Spleen (tissue), 13 donors: ENCODE measurements around the gene DUSP21. TPM values are rescaled to one million over a fixed set of nuclear protein-coding genes. Genes with fewer than 3 reads are reported as not detected.

ENCODE experiments used
- DNase-seq: peaks from one replicate; pipeline ENCODE4 v3.0.0-alpha.2; 2020
- H3K27ac ChIP-seq, 8 donors: fragments of 200-600 bp; sonication (generic) in 7 of 8; 1 replicate in 4 of 8; 2 replicates in 4 of 8; pipeline versions ENCODE4 v1.5.0 to v1.8.0; 2016 to 2021; ENCODE audit warnings: inconsistent platforms in 4 of 8, mild to moderate bottlenecking in 4 of 8, moderate library complexity in 1 of 8
- H3K27me3 ChIP-seq, 7 donors: fragments of 200-600 bp; sonication (generic) in 6 of 7; replicated peaks in 1 of 7; 1 replicate in 4 of 7; 2 replicates in 3 of 7; pipeline versions ENCODE4 v1.5.0 to v1.8.0; 2016 to 2021; ENCODE audit warnings: inconsistent platforms in 3 of 7, mild to moderate bottlenecking in 1 of 7
- H3K36me3 ChIP-seq, 6 donors: fragments of 200-600 bp; sonication (generic) in 5 of 6; 1 replicate in 4 of 6; 2 replicates in 2 of 6; pipeline versions ENCODE4 v1.5.0 to v1.8.0; 2016 to 2021; ENCODE audit warnings: inconsistent platforms in 2 of 6
- H3K4me1 ChIP-seq, 6 donors: fragments of 200-600 bp; sonication (generic) in 5 of 6; 1 replicate in 3 of 6; 2 replicates in 3 of 6; pipeline versions ENCODE4 v1.5.0 to v1.8.0; 2016 to 2021; ENCODE audit warnings: inconsistent platforms in 3 of 6
- H3K4me3 ChIP-seq, 8 donors: fragments of 200-600 bp; sonication (generic) in 7 of 8; 1 replicate in 4 of 8; 2 replicates in 4 of 8; pipeline versions ENCODE4 v1.5.0 to v1.8.0; 2016 to 2021; ENCODE audit warnings: inconsistent platforms in 4 of 8, mild to moderate bottlenecking in 4 of 8, moderate library complexity in 2 of 8
- H3K9me3 ChIP-seq, 8 donors: fragments of 200-600 bp; sonication (generic) in 7 of 8; 1 replicate in 4 of 8; 2 replicates in 4 of 8; pipeline versions ENCODE4 v1.5.0 to v1.8.0; 2016 to 2021; ENCODE audit warnings: inconsistent platforms in 4 of 8
- POLR2A ChIP-seq, 3 donors: fragments of 450-650 bp; IDR thresholded peaks; one replicate each; pipeline ENCODE4 v1.5.1; 2017; ENCODE audit warnings: antibody characterized with exemption in 3 of 3, mild to moderate bottlenecking in 1 of 3
- POLR2AphosphoS5 ChIP-seq, 3 donors: sonication (generic); formaldehyde crosslinking; IDR thresholded peaks; one replicate each; pipeline ENCODE4 v1.5.1; 2017; ENCODE audit warnings: antibody characterized with exemption in 3 of 3
- WGBS, 5 donors: extraction: QIAGEN DNeasy Blood & Tissue Kit in 3 of 5; methylation state at CpG; one replicate each; pipeline versions ENCODE4 v1.1.5 to v1.1.7; 2013 to 2018; 5-methylcytosine and 5-hydroxymethylcytosine counted together
- intact Hi-C: fragments of 100-400 bp; cut with DNase I; formaldehyde crosslinking; loops from one replicate; pipeline ENCODE4 v1.15.0; 2023; ENCODE audit warnings: low total_unique reads
- long read RNA-seq, 2 donors: transcript quantifications; one replicate each; lab custom pipeline, GENCODE V29; 2026
- polyA plus RNA-seq, 3 donors: library from polyadenylated mRNA; stranded (reverse); fragments of 200-250 nt; gene quantifications; one replicate each; pipeline ENCODE4 v1.2.1, GENCODE V29; 2013
- total RNA-seq, 7 donors: library from RNA; depleted of rRNA in 3 of 7; stranded (reverse); fragments of >200 nt in 3 of 7; fragmentation: NEBNext Ultra II Directional in 4 of 7; extraction: Animal tissue kit (Norgen Biotek cat#: 25700) in 4 of 7; gene quantifications; one replicate each; pipeline versions ENCODE4 v1.1.0 to v1.2.1, GENCODE V29; 2016 to 2021
- TF ChIP-seq, protein P1 (sequence below), 11 experiments: fragments of 200-600 bp in 7 of 11; fragments of 450-650 bp in 4 of 11; sonication (generic) in 4 of 11; IDR thresholded peaks in 8 of 11; conservative IDR thresholded peaks in 3 of 11; 1 replicate in 7 of 11; 2 replicates in 4 of 11; pipeline versions ENCODE4 v1.4.0 to v1.8.0; 2016 to 2021; ENCODE audit warnings: antibody characterized with exemption in 11 of 11, inconsistent platforms in 4 of 11, mild to moderate bottlenecking in 1 of 11
- donor health status: healthy with polysubstance abuse.
- donor health status: DM: no; HTN: no; CAD: no; lungs with moderate emphysema.
- donor health status: DM: no; HTN: no; CAD: no.
- donor health status: Bipolar disorder and iron deficiency.
- donor health status: healthy.
- donor health status: DM: no; HTN: no; CAD: no.
- donor health status: DM: yes; HTN: yes; CAD: no.

Gene DUSP21
- not detected for total RNA-seq
- polyA plus RNA-seq: not detected
- long read RNA-seq, donor 1: 0 reads
- long read RNA-seq, donor 2: 0 reads

DNA sequence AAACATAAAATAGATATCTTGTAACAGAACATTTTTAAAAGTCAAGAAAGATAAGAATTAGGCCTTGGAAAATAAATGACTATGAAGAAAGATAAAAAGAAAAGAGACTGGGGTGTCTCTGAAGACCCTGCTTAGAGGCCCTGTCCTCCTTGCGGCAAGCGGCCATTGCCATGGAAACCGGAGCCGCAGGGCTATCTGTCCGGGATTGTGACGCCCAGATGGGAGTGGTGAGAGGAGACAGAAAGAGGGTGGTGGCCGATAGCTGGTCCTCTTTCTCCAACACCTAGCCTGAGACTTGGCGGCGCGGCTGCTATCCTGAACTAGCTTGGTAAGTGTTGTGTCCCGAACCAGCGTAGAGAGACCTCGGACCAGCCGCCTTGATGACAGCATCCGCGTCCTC lies at the start of gene DUSP21:
Gene DUSP21 (plus strand): TSS at position 269 of the 400 bp plus-strand sequence. CDS start 112 bp downstream, at position 381.
- 83 to 98% (median 93%) methylated on average over 15 to 16 of the region's 16 CpGs for WGBS, 5 donors
- Histone ChIP-seq H3K27me3 (no peaks in the 10 kb centered on the region), H3K9me3 (no peaks in the 10 kb centered on the region), H3K27ac (no peak within 1 kb of the TSS), H3K36me3 (no peaks in the 10 kb centered on the region), H3K4me1 (no peaks in the 10 kb centered on the region), H3K4me3 (no peak within 1 kb of the TSS)
- intact Hi-C loops: no loop called here
- TF ChIP-seq, protein P1, sequence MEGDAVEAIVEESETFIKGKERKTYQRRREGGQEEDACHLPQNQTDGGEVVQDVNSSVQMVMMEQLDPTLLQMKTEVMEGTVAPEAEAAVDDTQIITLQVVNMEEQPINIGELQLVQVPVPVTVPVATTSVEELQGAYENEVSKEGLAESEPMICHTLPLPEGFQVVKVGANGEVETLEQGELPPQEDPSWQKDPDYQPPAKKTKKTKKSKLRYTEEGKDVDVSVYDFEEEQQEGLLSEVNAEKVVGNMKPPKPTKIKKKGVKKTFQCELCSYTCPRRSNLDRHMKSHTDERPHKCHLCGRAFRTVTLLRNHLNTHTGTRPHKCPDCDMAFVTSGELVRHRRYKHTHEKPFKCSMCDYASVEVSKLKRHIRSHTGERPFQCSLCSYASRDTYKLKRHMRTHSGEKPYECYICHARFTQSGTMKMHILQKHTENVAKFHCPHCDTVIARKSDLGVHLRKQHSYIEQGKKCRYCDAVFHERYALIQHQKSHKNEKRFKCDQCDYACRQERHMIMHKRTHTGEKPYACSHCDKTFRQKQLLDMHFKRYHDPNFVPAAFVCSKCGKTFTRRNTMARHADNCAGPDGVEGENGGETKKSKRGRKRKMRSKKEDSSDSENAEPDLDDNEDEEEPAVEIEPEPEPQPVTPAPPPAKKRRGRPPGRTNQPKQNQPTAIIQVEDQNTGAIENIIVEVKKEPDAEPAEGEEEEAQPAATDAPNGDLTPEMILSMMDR (IDR thresholded peaks at IDR 0.05 in 8 of 11, conservative IDR thresholded peaks at IDR 0.05 in 3 of 11): no peak
- TF ChIP-seq POLR2A (IDR thresholded peaks at IDR 0.05) (no peak), POLR2AphosphoS5 (IDR thresholded peaks at IDR 0.05) (no peak)
- DNase-seq: no peak

DNA sequence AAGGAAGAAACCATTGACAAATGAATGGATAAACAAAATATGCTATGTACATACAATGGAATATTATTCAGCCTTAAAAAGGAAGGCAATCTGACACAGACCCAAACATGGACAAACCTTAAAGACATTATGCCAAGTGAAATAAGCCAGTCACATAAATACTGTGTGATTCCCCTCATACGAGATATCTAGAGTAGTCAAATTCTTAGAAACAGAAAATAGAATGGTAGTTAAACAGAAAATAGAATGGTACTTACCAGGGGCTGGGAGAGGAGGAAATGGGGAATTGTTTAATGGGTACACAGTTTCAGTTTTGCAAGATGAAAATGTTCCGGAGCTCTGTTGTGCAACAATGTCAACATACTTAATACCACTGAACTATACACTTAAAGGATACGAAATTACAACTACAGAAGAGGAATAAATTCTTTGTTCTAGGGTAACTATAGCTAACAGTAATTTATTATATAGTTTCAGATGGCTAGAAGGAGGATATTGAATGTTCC lies 47.8 kb upstream of the DUSP21 start:
- intact Hi-C loops: no loop called here

DNA sequence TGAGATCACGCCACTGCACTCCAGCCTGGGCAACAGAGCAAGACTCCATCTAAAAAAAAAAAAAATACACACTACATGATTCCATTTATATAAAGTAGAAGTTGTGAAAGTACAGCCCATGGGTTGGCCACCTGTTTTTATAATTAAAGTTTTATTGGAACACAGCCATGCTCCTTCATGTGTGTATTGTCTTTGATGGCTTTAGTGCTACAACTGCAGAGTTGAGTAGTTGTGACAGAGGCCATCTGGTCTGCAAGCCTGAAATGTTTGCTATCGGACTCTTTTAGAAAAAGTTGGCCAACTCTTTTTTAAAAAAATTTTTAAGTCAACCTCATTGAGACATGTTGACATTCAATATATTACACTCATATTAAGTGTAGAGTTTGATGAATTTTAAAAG lies 41.2 kb upstream of the DUSP21 start:
- H3K4me3 ChIP-seq: no peak overlapping the region
- H3K36me3 ChIP-seq: no peaks in the 10 kb centered on the region
- H3K27ac ChIP-seq: no peak overlapping the region
- no peak for DNase-seq
- no peak for TF ChIP-seq POLR2AphosphoS5 (IDR thresholded peaks at IDR 0.05)
- TF ChIP-seq, protein P1 (IDR thresholded peaks at IDR 0.05 in 8 of 11, conservative IDR thresholded peaks at IDR 0.05 in 3 of 11): no peak
- TF ChIP-seq POLR2A (IDR thresholded peaks at IDR 0.05): no peak
- H3K4me1 ChIP-seq: no peaks in the 10 kb centered on the region
- H3K27me3 ChIP-seq: no peaks in the 10 kb centered on the region
- intact Hi-C loops: no loop called here
- H3K9me3 ChIP-seq: no peaks in the 10 kb centered on the region
- WGBS, 5 donors: 82 to 100% (median 91%) methylated on average over 2 of the region's 2 CpGs

More for the DNA sequence above, 47.8 kb upstream of the DUSP21 start:
- Histone ChIP-seq H3K27ac (no peak overlapping the region), H3K27me3 (peaks cover 0 to 8% (median 0%) of the 10 kb centered on the region in 7 donors), H3K4me1 (no peaks in the 10 kb centered on the region), H3K9me3 (no peaks in the 10 kb centered on the region), H3K4me3 (no peak overlapping the region), H3K36me3 (no peaks in the 10 kb centered on the region)
- 31 to 72% (median 46%) methylated on average over 3 of the region's 3 CpGs for WGBS, 5 donors
- DNase-seq: no peak
- TF ChIP-seq POLR2AphosphoS5 (IDR thresholded peaks at IDR 0.05): no peak
- no peak for TF ChIP-seq POLR2A (IDR thresholded peaks at IDR 0.05)
- TF ChIP-seq, protein P1 (IDR thresholded peaks at IDR 0.05 in 8 of 11, conservative IDR thresholded peaks at IDR 0.05 in 3 of 11): no peak

DNA sequence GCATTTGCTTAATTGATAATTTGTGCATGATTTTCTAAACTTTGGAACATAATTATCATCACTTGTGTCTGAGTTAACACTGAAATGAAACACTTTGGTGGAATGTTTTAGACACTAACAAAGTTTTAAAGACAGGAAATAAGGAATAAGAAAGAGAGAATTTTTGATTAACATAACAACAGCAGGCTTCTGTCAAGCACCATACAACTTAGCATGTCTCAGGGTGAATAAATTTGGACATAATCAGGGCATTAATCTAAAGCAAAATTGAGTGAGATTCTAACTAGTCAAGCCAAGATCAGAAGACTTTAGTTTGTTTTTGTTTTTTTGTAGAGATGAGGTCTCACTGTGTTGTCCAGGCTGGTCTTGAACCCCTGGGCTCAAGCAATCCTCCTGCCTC lies 28.1 kb upstream of the DUSP21 start:
- TF ChIP-seq POLR2AphosphoS5 (IDR thresholded peaks at IDR 0.05) (no peak), POLR2A (IDR thresholded peaks at IDR 0.05) (no peak)
- TF ChIP-seq, protein P1 (IDR thresholded peaks at IDR 0.05 in 8 of 11, conservative IDR thresholded peaks at IDR 0.05 in 3 of 11): no peak
- H3K4me1 ChIP-seq: no peaks in the 10 kb centered on the region
- DNase-seq: no peak
- intact Hi-C loops: no loop called here
- no peak overlapping the region for H3K4me3 ChIP-seq
- no peak overlapping the region for H3K27ac ChIP-seq
- no peaks in the 10 kb centered on the region for H3K27me3 ChIP-seq
- H3K9me3 ChIP-seq: no peaks in the 10 kb centered on the region
- H3K36me3 ChIP-seq: no peaks in the 10 kb centered on the region
